ENCODE results near the gene PPP5C.
"Not testable (repeated sequence)": the region's sequence is repeated elsewhere in the genome, so short reads cannot be mapped to it uniquely, and the experiment has no call there.

PPP5C gene, protein sequence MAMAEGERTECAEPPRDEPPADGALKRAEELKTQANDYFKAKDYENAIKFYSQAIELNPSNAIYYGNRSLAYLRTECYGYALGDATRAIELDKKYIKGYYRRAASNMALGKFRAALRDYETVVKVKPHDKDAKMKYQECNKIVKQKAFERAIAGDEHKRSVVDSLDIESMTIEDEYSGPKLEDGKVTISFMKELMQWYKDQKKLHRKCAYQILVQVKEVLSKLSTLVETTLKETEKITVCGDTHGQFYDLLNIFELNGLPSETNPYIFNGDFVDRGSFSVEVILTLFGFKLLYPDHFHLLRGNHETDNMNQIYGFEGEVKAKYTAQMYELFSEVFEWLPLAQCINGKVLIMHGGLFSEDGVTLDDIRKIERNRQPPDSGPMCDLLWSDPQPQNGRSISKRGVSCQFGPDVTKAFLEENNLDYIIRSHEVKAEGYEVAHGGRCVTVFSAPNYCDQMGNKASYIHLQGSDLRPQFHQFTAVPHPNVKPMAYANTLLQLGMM

DNA sequence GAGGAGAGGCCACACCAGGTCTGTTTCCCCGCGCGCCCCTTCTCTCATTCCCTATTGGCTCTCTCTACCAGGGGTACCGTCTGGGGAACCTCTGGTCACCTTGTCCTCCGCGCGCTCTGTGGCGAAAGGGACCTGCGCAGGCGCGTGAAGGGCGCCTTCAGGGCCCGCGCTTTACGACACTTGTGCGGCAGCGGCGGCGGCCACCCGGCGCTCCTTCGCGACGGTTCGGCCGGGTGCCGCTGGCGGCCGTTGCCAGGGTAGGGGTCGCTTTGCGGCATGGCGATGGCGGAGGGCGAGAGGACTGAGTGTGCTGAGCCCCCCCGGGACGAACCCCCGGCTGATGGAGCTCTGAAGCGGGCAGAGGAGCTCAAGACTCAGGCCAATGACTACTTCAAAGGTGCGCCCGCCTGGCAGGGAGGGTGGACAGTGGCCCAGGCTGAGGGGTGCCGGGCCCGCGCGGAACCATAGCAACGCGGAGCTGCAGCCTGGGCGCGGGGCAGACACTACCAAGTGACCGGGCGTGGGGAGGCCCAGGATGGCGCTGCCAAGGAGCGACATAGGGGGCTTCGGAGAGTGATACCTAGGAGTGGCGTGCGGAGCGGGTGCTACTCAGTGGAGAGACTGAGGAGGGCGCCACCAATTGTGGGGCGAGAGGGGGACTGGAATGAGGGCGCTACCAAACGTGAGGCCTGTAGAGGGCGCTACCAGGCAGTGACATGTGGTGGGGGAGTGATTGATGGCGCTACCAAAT is at the start of gene PPP5C:
TSS of gene PPP5C (plus strand) at position 267 of the 751 bp plus-strand sequence. CDS start at position 277, 10 bp downstream.
- DNase-seq (ENCODE audit: low read depth in 2 of 2) = peak; percentile 60 to 68

DNA sequence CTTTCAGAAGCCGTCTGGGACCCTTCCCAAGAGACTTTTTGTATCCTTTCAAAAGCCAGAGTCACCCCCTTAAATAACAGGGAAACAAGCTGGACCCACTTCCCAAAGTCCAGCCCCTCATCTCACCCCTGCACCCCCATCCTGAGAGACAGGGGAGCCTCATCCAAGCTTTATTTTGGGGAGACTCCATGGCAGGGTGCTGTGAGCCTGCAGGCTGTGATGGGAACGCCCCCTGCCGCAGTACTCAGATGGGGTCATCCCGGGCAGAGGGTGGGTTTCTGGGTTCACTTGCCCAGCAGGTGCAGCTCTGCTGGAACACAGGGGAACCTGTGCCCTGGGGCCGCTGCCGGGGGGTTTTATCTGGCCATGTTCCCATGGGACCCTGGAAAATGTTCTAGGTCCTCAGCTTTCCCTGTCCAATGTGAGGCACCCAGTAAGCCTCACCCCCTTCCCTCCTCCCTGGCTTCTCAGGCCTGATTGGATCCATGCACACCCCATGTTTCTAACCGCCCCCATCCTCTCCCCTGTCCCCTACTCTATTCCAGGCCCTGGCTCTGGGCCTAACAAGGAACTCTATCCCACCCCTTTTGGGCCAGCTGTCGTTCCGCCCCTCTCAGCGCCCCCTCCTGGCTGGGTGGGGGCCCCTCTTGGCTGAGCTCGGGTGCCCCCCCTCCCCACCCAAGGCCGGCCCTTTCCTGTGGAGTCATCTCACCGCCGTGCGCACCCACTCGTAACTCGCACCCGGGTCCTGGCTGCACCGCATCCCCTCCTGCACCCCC is 49.0 kb upstream of the PPP5C start:
- no peak for DNase-seq (ENCODE audit: low read depth in 2 of 2)

DNA sequence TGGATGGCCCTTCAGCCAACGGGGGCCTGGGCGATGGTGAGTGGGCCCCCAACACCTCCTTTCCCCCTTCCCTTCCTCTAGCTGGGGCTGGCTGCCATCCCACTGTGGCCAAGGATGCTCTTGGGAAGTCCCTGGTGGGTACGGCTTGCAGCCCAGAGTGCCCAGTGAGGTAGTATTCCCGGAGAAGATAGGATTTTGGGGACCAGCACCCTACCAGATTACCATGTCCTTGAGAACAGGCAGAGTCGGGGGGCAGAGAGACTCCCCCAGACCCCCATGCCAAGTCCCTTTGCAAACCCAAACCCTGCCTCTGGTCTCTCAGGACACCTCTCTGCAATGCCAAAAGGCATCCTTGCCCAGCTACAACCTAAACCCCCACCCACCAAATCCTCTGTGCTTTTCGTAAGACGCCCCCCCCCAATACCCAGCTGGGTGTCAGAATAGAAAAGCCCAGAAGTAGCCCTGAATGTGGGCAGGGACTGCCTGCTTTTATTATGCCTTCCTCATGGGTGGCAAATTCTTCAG is 48.3 kb upstream of the PPP5C start:
- no peak for DNase-seq (ENCODE audit: low read depth in 2 of 2)

DNA sequence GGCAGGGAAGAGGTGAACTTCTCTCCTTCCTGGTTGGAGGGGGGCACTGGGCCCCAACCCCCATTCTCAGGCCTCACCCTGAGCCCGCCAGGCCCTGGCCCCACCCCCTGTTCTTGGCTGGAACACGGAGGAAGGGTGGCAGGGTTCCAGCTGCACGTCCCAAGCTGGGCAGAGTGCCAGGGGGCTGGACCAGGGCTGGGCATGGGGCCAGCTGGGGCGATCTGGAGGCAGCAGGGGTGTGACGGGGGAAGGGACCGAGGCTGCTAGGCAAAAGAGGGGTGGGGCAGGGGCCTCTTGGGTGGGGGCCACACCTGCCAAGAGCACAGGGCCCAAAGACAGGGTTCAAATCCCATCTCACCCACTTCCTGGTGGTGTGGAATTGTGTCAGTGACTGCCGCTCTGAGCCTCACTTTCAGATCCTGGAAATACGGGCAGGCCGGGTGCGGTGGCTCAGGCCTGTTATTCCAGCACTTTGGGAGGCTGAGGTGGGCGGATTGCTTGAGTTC is 47.8 kb upstream of the PPP5C start:
- no peak for DNase-seq (ENCODE audit: low read depth in 2 of 2)

DNA sequence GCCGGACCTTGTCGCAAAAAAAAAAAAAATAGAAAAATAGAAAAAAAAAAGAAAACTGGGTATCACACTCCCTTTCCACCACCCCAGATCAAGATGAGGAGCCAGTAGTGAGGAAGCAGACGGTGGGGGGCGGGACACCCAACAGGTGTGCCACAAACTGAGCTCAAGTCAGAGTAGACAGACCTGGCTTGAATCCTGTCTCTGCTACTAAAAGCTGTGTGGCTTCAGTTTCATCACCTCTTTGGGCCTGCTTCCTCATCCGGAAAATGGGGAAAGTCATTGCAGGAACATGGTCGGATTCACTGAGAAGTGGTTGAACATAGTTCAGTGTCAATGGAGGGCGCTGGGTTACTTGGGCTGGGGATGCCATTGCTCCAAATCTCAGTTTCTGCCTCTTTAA is 47.2 kb upstream of the PPP5C start:
- no peak for DNase-seq (ENCODE audit: low read depth in 2 of 2)

DNA sequence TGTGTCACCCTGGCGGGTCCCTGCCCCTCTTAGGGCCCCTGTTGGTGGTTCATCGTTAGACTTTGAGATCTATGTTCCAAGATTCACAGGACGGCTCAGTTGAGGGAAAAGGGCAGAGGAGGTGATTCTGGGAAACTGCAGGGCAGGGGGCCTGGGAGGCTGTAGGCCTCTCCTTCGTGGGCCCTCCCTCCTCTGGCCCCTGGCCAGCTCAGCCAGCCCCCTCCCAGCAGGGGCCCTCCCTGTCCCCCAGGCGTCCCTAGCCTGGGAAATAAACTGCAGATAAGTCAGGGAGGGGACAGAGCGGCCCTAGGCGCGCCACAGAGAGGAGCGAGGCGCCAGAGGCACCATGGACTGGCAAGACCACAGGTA is 43.6 kb upstream of the PPP5C start:
- no peak for DNase-seq (ENCODE audit: low read depth in 2 of 2)

DNA sequence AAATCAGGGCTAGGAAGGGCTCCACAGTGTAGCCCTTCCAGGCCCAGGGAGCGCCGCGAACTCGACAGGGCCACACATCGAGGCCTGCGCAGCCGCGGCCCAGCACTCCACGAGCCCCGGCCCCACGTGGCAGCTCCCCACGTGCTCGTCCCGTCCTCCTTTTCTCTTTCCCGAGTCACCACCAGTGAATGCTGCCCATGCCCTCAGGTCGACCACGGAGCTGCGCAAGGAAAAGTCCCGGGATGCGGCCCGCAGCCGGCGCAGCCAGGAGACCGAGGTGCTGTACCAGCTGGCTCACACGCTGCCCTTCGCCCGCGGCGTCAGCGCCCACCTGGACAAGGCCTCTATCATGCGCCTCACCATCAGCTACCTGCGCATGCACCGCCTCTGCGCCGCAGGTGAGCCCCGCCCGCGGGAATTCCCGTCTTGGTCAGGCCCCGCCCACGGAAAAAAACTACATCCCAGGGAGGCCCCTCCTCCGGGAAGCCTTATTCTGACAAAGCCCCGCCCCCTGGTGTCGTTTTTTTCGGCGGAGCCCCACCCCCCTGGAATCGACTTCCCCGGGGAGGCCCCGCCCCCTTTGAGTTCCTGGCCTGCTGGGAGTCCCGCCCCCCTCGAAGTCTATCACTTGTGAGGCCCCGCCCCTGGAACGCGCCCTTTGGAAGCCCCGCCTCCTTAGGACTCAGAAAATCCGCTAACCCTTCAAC is 43.0 kb upstream of the PPP5C start:
- DNase-seq (ENCODE audit: low read depth in 2 of 2) = no peak

DNA sequence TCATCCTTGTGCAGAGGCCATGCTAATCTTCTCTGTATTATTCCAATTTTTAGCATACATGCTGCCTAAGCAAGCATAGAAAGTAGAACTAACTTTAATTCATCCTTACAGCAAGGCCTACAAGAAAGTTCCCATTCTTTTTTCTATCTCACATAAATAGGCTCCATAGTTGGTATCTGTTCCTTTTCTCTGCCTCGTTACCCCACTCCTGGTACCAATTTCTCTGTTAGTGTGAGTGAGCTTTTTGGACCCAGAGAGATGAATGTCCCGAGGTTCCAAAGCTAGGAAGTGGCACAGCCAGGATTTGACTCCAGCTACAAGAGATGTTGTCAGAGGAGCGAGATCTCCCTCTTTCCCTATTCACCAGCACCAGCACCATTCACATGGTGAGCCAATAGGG is 40.4 kb upstream of the PPP5C start:
- no peak for DNase-seq (ENCODE audit: low read depth in 2 of 2)

DNA sequence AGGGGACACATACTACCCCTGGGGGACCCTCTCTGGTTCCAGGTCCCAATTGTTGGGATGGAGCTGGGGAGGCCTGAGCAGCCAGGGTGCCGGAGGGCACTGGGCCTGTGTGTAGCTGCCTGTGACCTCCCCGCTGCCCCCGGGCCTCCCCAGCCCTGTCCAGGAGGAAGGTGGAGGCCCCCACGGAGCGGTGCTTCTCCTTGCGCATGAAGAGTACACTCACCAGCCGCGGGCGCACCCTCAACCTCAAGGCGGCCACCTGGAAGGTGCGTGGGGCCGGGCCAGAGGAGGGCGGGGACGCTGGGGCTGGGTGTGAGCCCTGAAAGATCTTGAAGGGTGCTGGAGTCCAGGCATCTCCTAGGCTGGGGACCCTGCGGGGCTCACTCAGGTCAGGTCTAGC is 38.4 kb upstream of the PPP5C start:
- no peak for DNase-seq (ENCODE audit: low read depth in 2 of 2)

DNA sequence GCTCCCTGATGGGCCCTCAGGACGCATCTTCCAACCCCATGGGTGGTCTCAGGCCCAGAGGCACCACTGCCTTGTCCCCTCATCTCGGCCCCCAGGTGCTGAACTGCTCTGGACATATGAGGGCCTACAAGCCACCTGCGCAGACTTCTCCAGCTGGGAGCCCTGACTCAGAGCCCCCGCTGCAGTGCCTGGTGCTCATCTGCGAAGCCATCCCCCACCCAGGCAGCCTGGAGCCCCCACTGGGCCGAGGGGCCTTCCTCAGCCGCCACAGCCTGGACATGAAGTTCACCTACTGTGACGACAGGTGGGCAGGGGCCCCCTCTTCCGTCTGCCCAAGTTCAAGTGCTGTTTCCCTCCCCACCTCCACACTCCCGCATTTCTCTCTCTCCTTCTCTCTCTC is 37.8 kb upstream of the PPP5C start:
- no peak for DNase-seq (ENCODE audit: low read depth in 2 of 2)

DNA sequence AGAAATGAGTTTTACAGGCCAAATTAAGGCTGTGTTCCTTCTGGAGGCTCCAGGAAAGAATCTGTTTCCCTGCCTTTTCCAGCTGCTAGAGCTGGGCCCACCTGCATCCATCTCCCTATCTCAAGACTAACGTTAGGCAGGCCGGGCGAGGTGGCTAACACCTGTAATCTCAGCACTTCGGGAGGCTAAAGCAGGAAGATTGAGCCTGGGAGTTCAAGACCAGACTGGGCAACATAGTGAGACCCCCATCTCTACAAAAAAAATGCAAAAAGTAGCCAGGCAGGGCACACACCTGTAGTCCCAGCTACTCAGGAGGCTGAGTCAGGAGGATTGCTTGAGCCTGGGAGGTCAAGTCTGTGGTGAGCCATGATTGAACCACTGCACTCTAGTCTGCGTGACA is 35.4 kb upstream of the PPP5C start:
- no peak for DNase-seq (ENCODE audit: low read depth in 2 of 2)

DNA sequence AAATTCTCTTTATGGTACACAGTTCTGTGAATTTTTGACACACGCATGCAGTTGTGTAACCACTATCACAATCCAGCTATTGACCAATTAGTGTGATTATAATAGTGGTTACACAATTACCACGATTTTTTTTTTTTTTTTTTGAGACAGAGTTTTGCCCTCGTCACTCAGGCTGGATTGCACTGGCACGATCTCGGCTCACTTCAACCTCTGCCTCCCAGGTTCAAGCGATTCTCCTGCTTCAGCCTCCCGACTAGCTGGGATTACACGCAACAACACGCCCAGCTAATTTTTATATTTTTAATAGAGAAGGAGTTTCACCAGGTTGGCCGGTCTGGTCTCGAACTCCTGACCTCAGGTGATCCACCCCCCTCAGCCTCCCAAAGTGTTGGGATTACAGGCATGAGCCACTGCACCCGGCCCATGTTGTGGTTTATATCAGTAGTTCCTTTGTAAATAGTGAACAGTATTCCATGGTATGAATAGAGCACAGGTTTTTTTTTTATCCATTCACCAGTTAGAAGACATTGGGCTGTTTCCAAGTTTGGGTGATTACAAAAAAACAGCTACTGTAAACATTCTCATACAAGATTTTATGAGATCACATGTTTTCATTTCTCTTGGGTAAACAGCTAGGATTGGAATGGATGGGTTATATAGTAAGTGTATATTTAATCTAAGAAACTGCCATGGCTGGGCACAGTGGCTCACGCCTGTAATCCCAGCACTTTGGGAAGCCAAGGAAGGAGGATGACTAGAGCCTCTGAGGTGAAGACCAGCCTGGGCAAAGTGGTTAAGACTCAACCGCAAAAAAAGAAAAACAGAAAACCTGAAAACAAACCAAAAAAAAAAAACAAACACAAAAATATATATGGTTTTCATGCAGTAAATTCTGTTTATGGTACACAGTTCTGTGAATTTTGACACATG is 33.1 kb upstream of the PPP5C start:
- not testable (repeated sequence) for DNase-seq (ENCODE audit: low read depth in 2 of 2)

DNA sequence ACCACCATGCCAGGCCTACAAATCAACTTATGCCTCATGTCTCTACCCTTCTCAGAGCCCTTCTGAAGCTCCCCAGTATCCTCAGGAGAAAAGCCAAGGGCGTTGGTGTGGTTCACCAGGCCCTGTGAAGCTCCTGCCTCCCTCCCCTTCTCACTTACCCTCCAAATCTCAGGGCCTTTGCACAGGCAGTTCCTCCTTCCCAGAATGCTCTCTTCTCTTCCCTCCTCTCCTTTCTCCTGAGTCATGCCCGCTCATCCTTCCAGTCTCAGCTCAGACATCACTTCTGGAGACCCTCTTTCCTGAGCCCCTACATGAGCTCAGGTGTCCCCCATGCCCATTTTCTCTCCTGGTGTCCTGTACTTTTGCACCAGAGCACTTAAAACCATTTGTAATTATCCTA is 29.5 kb upstream of the PPP5C start:
- no peak for DNase-seq (ENCODE audit: low read depth in 2 of 2)

DNA sequence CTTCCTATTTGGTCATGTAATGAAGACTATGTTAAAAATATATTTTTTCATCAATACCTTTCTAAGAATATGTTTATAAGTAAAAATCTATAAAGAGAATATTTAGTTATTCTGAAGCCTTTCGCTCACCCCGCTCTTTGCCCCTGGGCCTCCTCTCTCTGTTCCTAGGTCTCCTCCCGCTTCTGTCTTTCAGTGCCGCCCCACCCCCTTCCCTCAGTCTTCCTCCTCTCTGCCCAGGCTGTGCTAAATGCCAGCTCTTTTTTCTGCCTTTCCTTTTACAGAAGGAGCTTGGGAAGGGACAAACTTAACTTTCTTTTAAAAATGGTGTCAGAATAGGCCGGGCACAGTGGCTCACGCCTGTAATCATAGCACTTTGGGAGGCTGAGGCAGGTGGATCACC is 27.3 kb upstream of the PPP5C start:
- no peak for DNase-seq (ENCODE audit: low read depth in 2 of 2)

DNA sequence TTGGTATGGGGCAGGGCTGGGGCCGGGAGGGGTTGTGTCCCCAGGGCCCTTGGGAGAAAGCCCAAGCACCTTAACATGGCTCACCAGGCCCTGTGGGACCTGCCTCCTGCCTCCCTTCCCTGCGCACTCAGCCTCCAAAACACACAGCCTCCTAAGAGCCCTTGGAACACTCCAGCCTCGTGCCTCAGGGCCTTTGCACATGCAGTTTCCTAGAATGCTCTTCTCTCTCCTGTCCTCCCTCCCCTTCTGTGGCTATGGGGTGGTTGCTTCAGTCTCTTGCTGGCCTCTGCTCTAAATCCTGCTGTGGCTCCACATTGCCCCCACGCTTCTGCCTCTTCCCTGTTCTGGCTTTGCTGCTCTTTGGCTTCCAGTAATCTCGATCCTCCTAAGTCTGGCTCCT is 26.3 kb upstream of the PPP5C start:
- no peak for DNase-seq (ENCODE audit: low read depth in 2 of 2)

DNA sequence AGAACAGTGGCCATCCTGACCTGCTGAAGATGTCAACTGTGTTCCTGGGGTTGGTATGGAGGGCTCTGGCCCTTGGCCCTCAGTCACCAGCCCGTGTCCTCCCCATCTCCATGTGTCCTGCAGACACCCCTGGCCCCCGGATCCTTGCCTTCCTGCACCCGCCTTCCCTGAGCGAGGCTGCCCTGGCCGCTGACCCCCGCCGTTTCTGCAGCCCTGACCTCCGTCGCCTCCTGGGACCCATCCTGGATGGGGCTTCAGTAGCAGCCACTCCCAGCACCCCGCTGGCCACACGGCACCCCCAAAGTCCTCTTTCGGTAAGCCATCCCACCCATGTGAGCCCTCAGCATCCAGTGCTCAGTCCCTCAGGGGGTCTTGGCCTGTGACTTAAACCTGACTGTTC is 25.2 kb upstream of the PPP5C start:
- no peak for DNase-seq (ENCODE audit: low read depth in 2 of 2)

DNA sequence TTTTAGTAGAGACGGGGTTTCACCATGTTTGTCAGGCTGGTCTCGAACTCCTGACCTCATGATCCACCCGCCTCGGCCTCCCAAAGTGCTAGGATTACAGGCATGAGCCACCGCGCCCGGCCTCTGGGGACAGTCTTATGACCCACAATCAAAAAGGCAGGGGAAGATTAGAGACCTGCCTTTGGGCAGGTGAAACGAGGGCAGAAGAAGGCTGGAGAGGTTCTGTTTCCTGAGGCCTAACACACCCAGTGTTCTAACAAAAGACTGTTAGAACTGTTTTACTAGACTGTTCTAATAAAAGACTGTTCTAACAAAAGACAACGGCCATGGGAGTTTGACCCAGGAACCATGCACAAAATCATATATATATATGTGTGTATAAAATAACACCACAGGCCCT is 23.7 kb upstream of the PPP5C start:
- DNase-seq (ENCODE audit: low read depth in 2 of 2) = not testable (repeated sequence)

DNA sequence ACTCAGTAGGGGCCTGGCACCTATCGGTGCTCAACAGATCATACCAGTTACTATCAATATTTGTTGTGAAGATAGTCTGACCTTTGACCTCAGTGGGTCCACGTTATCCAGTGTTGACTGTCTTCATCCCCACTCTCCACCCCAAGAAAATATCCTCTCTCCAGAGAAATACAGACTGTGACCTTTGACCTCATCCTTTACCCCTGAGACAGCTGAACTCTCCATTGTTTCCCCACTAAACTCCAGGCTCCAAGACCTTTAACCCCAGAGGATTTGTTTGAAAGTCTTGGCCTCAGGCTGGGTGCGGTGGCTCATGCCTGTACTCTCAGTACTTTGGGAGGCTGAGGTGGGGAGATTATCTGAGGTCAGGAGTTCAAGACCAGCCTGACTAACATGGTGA is 22.6 kb upstream of the PPP5C start:
- no peak for DNase-seq (ENCODE audit: low read depth in 2 of 2)

DNA sequence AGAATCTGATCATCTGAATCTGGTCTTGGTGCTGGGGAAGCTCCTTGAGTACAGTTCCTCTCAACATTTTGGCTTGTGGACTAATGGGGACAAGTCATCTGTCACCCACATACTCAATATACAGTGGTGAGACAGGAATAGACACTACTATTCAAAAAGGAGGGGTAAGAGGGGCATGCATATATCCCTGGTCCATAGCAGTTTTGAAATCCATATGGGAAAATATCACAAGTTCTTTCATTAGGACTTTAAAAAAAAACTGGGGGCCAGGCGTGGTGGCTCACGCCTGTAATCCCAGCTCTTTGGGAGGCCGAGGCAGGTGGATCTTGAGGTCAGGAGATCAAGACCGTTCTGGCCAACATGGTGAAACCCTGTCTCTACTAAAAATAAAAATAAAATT is 20.3 kb upstream of the PPP5C start:
- DNase-seq (ENCODE audit: low read depth in 2 of 2) = no peak

DNA sequence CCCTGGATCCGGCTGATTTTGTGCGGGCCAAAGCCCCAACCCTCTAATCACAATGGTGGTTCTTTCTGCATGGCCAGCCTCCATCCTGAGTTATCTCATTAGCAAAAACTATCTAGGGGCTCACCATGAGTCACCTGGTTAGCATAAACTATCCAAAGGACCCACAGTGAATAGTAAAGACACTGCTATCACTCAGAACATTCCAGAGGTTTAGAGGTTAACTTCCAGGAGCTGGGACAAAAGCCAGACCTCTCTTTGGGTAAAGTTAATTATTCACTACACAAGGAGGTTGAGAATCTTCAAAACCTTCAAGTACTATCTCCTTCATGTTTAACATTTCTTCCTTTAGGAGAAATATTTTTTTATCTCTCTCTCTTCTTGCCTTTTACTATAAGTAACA is 18.8 kb upstream of the PPP5C start:
- no peak for DNase-seq (ENCODE audit: low read depth in 2 of 2)

Measured in stimulated activated CD8-positive, alpha-beta memory T cell treated with anti-CD3 and anti-CD28 coated beads, Interleukin-7, amount 100 ng/mL, for 1 hour (primary cell).